HL-60 (cell line): ENCODE results near the gene ERC2.

Experiments used
- DNase-seq, 2 experiments: peaks; one replicate each; pipeline ENCODE4 v3.0.0-alpha.2; 2010 to 2020; ENCODE audit warnings: low read depth in 1 of 2, low spot score in 1 of 2
- H3K27ac ChIP-seq: fragments of 250-450 bp; sonication (Bioruptor Pico); replicated peaks from 2 replicates; pipeline ENCODE4 v1.5.1; 2020; ENCODE audit warnings: mild to moderate bottlenecking, moderate library complexity
- H3K27me3 ChIP-seq: fragments of 250-450 bp; sonication (Bioruptor Pico); 2 replicates; pipeline ENCODE4 v1.5.1; 2021; ENCODE audit warnings: mild to moderate bottlenecking, moderate library complexity; ENCODE audit not compliant: insufficient read depth, poor library complexity, severe bottlenecking
- H3K4me3 ChIP-seq: replicated peaks from 2 replicates; pipeline ENCODE4 v1.5.1; 2011; ENCODE audit warnings: mild to moderate bottlenecking, control low read depth, low read length; ENCODE audit not compliant: insufficient read depth
- CTCF ChIP-seq: IDR thresholded peaks from one replicate; pipeline ENCODE4 v1.5.1; 2011; ENCODE audit warnings: low read length, control low read depth, inconsistent platforms; ENCODE audit not compliant: insufficient read depth
- GABPA ChIP-seq: IDR thresholded peaks from 2 replicates; pipeline ENCODE4 v1.6.1; 2012; ENCODE audit warnings: low read depth
- POLR2AphosphoS5 ChIP-seq: IDR thresholded peaks from 2 replicates; pipeline ENCODE4 v1.6.1; 2012; ENCODE audit warnings: low read depth
- REST ChIP-seq: IDR thresholded peaks from 2 replicates; pipeline ENCODE4 v1.6.1; 2012; ENCODE audit warnings: low read depth; ENCODE audit not compliant: insufficient replicate concordance
- SPI1 ChIP-seq: IDR thresholded peaks from 2 replicates; pipeline ENCODE4 v1.6.1; 2012; ENCODE audit warnings: low read depth, mild to moderate bottlenecking, borderline replicate concordance

The ERC2 gene

GRCh38 chr3:56154297-56154696 is 314.0 kb downstream of the ERC2 start:
- no peak for DNase-seq
- no peak overlapping the region for H3K4me3 ChIP-seq
- H3K27me3 ChIP-seq, result no peaks in the 10 kb centered on the region
- TF ChIP-seq GABPA (no peak), CTCF (no peak), POLR2AphosphoS5 (no peak), SPI1 (no peak), REST (no peak)
- no peak overlapping the region for H3K27ac ChIP-seq

- DNase-seq, result no peak
- no peaks in the 10 kb centered on the region for H3K27me3 ChIP-seq
- no peak for TF ChIP-seq SPI1
- no peak for TF ChIP-seq GABPA
- TF ChIP-seq POLR2AphosphoS5, result no peak
- no peak for TF ChIP-seq REST
- no peak for TF ChIP-seq CTCF
- H3K27ac ChIP-seq, result no peak overlapping the region
- H3K4me3 ChIP-seq, result no peak overlapping the region
Observed at GRCh38 chr3:56147354-56147753, 320.9 kb downstream of the ERC2 start.

- no peak for DNase-seq
- no peak overlapping the region for H3K4me3 ChIP-seq
- H3K27ac ChIP-seq, result no peak overlapping the region
- TF ChIP-seq CTCF, result no peak
- no peak for TF ChIP-seq POLR2AphosphoS5
- no peak for TF ChIP-seq SPI1
- TF ChIP-seq REST, result no peak
- TF ChIP-seq GABPA, result no peak
- no peaks in the 10 kb centered on the region for H3K27me3 ChIP-seq
Observed at GRCh38 chr3:56145410-56145809, 322.9 kb downstream of the ERC2 start.
